Choroid plexus epithelial cell (primary cell): ENCODE results near the gene ADH7.
A peak's percentile ranks its signal among the peaks of the same experiment; 100 is the strongest.

Source experiments
- DNase-seq: peaks from one replicate; pipeline ENCODE4 v3.0.0-alpha.2; 2010; ENCODE audit warnings: low read depth
- H3K4me3 ChIP-seq: 2 replicates; pipeline ENCODE4 v1.5.1; 2011; ENCODE audit warnings: low read depth, mild to moderate bottlenecking, control low read depth, low read length, moderate library complexity
- TF ChIP-seq, protein P1 (sequence below): conservative IDR thresholded peaks from 2 replicates; pipeline ENCODE4 v1.5.1; 2011; ENCODE audit warnings: low read depth, mild to moderate bottlenecking, control low read depth, inconsistent platforms, low read length, moderate library complexity

ADH7 gene

DNA sequence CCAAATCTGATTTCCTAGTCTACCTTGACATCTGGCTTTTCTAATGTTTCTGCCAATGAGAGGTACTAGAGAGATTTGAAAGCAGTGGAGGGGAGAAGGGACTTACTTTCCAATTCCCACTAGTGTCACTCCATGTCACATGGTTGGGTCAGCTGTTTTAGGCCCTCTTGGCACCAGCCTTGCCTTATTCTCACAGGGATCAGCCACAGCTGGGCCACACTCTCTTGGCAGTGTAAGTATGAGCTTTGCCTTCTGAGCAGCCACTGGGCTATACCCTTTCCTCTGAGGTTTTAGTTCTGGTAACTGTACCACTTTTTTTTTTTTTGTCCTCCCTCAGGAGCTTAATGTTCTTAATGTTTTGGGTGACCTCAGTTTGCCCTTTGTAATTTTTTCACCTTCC lies 72.4 kb downstream of the ADH7 start:
- H3K4me3 ChIP-seq: no peak overlapping the region
- DNase-seq: peak; percentile 4
- TF ChIP-seq, protein P1, sequence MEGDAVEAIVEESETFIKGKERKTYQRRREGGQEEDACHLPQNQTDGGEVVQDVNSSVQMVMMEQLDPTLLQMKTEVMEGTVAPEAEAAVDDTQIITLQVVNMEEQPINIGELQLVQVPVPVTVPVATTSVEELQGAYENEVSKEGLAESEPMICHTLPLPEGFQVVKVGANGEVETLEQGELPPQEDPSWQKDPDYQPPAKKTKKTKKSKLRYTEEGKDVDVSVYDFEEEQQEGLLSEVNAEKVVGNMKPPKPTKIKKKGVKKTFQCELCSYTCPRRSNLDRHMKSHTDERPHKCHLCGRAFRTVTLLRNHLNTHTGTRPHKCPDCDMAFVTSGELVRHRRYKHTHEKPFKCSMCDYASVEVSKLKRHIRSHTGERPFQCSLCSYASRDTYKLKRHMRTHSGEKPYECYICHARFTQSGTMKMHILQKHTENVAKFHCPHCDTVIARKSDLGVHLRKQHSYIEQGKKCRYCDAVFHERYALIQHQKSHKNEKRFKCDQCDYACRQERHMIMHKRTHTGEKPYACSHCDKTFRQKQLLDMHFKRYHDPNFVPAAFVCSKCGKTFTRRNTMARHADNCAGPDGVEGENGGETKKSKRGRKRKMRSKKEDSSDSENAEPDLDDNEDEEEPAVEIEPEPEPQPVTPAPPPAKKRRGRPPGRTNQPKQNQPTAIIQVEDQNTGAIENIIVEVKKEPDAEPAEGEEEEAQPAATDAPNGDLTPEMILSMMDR: no peak
